Left lung (tissue), 10 donors: ENCODE results near the gene PSMD13. TPM values are rescaled to one million over a fixed set of nuclear protein-coding genes. Genes with fewer than 3 reads are reported as not detected.

Experiments used
- ATAC-seq: fragments of 200-7000 bp; cut with Tn5 transposase; one replicate; pipeline ENCODE4 v1.9.1; 2020; ENCODE audit warnings: moderate library complexity
- DNase-seq, 4 donors: peaks; one replicate each; pipeline ENCODE4 v3.0.0-alpha.2; 2013 to 2020
- H3K27ac ChIP-seq, 2 donors: fragments of 200-600 bp; sonication (generic) in 1 of 2; one replicate each; pipeline versions ENCODE4 v1.5.0 to v1.8.0; 2020 to 2021
- H3K27me3 ChIP-seq, 2 donors: fragments of 200-600 bp; sonication (generic) in 1 of 2; one replicate each; pipeline versions ENCODE4 v1.5.0 to v1.8.0; 2020 to 2021
- H3K36me3 ChIP-seq, 2 donors: fragments of 200-600 bp; sonication (generic) in 1 of 2; one replicate each; pipeline versions ENCODE4 v1.5.0 to v1.8.0; 2020 to 2021
- H3K4me1 ChIP-seq, 2 donors: fragments of 200-600 bp; one replicate each; pipeline ENCODE4 v1.8.0; 2021
- H3K4me3 ChIP-seq, 2 donors: fragments of 200-600 bp; sonication (generic) in 1 of 2; one replicate each; pipeline versions ENCODE4 v1.5.0 to v1.8.0; 2020 to 2021; ENCODE audit warnings: mild to moderate bottlenecking in 1 of 2
- H3K9me3 ChIP-seq, 2 donors: fragments of 200-600 bp; sonication (generic) in 1 of 2; one replicate each; pipeline versions ENCODE4 v1.5.0 to v1.8.0; 2020 to 2021
- CTCF ChIP-seq, 2 donors: fragments of 200-600 bp; sonication (generic) in 1 of 2; IDR thresholded peaks; one replicate each; pipeline versions ENCODE4 v1.5.0 to v1.8.0; 2021; ENCODE audit warnings: antibody characterized with exemption in 2 of 2
- intact Hi-C, 2 donors: fragments of 100-400 bp; cut with DNase I; formaldehyde crosslinking; loops; one replicate each; pipeline versions ENCODE4 v1.11.2 to v1.14.2; 2022
- polyA plus RNA-seq, 6 donors: library from polyadenylated mRNA; unstranded; fragments of 120-200 nt; gene quantifications; one replicate each; pipeline ENCODE4 v1.2.1, GENCODE V29; 2013; ENCODE audit not compliant: insufficient read length in 6 of 6
- total RNA-seq, 2 donors: library from RNA; stranded (reverse); fragmentation: NEBNext Ultra II Directional; extraction: Animal tissue kit (Norgen Biotek cat#: 25700); gene quantifications; one replicate each; pipeline ENCODE4 v1.2.1, GENCODE V29; 2021
- donor health status: DM: no; HTN: yes; CAD: no.
- donor health status: DM: no; HTN: no; CAD: no.

The PSMD13 gene
- total and polyA plus RNA-seq, 8 donors, result 78.0 to 157 (median 147) TPM

DNA sequence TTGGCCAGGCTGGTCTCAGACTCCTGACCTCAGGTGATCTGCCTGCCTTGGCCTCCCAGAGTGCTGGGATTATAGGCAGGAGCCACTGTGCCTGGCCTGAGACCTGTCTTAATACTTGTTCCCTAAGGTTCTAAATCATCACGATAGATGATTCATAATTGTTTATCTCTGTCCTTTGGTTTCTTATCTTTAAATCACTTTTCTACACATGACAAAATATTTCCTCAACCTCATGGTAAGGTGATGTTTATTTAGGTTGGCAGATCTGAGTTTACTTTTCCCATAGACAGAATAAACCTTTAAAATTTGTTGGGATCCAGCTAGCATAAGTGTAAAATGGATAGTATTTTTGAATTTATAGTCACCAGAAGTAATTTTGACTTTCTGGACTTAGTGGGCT, 3.5 kb downstream of the PSMD13 start:
- H3K9me3 ChIP-seq, result no peaks in the 10 kb centered on the region
- H3K4me3 ChIP-seq, result no peak overlapping the region
- no peaks in the 10 kb centered on the region for H3K27me3 ChIP-seq
- ATAC-seq, result no peak
- intact Hi-C loops, result no loop called here
- no peak for DNase-seq
- peaks cover 0 to 65% of the 10 kb centered on the region in 2 donors for H3K36me3 ChIP-seq
- TF ChIP-seq CTCF (IDR thresholded peaks at IDR 0.05), result no peak
- peaks cover 11 to 28% of the 10 kb centered on the region in 2 donors for H3K4me1 ChIP-seq
- H3K27ac ChIP-seq, result no peak overlapping the region

GRCh38 chr11:241634-242033, 4.9 kb downstream of the PSMD13 start:
- H3K4me1 ChIP-seq, result peaks cover 9 to 23% of the 10 kb centered on the region in 2 donors
- peaks cover 0 to 76% of the 10 kb centered on the region in 2 donors for H3K36me3 ChIP-seq
- no peak overlapping the region for H3K4me3 ChIP-seq
- TF ChIP-seq CTCF (IDR thresholded peaks at IDR 0.05), result no peak
- no peak for ATAC-seq
- no peak overlapping the region for H3K27ac ChIP-seq
- H3K9me3 ChIP-seq, result no peaks in the 10 kb centered on the region
- H3K27me3 ChIP-seq, result no peaks in the 10 kb centered on the region
- intact Hi-C loops, result no loop called here
- DNase-seq, result no peak

DNA sequence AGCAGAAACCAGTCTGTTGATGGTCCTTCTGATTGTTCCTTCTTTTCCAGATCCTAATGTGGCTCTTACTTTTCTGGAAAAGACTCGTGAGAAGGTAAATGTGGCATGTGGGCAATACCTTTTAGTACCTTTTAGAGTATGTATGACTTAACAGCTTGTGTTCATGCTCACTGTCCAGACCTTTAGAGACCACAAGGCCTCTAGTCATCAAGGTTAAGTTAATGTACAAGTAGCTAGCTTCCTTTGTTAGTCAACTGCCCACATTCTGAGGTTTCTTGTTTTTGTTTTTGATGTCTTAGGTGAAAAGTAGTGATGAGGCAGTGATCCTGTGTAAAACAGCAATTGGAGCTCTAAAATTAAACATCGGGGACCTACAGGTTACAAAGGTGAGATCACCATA, 7.6 kb downstream of the PSMD13 start:
- TF ChIP-seq CTCF (IDR thresholded peaks at IDR 0.05), result no peak
- intact Hi-C loops, result no loop called here
- ATAC-seq (no peak), DNase-seq (no peak)
- no peaks in the 10 kb centered on the region for H3K27me3 ChIP-seq
- H3K4me1 ChIP-seq, result peaks cover 0 to 3% of the 10 kb centered on the region in 2 donors
- H3K36me3 ChIP-seq, result peaks cover 0 to 95% of the 10 kb centered on the region in 2 donors
- no peaks in the 10 kb centered on the region for H3K9me3 ChIP-seq
- H3K27ac ChIP-seq, result no peak overlapping the region
- H3K4me3 ChIP-seq, result no peak overlapping the region

DNA sequence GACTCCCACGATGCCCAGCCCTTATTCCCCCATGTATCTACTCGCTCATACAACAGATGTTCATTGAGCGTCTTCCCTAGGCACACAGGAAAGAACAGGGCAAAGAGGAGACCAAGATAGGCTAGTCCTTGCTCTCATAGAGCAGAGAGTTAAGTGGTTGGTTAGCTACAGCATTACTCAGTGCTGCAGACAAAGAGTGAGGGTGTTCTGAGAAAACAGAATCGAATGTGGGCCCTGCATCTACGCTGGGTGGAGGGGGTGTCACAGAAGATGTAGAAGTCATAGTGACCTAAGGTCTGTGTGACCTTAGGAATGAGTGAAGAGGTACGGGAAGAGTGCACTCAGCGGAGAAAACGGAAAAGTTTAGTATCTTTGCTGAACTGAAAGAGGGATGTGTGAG, 12.3 kb downstream of the PSMD13 start:
- H3K36me3 ChIP-seq, result peaks cover 0 to 96% of the 10 kb centered on the region in 2 donors
- TF ChIP-seq CTCF (IDR thresholded peaks at IDR 0.05), result no peak
- H3K4me3 ChIP-seq, result no peak overlapping the region
- no peaks in the 10 kb centered on the region for H3K27me3 ChIP-seq
- ATAC-seq, result no peak
- H3K27ac ChIP-seq, result no peak overlapping the region
- DNase-seq, result no peak
- intact Hi-C loops, result no loop called here
- no peaks in the 10 kb centered on the region for H3K9me3 ChIP-seq
- H3K4me1 ChIP-seq, result no peaks in the 10 kb centered on the region

GRCh38 chr11:250274-250673, 13.5 kb downstream of the PSMD13 start:
- peaks cover 0 to 84% of the 10 kb centered on the region in 2 donors for H3K36me3 ChIP-seq
- no peak overlapping the region for H3K27ac ChIP-seq
- TF ChIP-seq CTCF (IDR thresholded peaks at IDR 0.05), result no peak
- DNase-seq (no peak), ATAC-seq (no peak)
- intact Hi-C loops, result no loop called here
- no peaks in the 10 kb centered on the region for H3K9me3 ChIP-seq
- no peak overlapping the region for H3K4me3 ChIP-seq
- H3K4me1 ChIP-seq, result no peaks in the 10 kb centered on the region
- no peaks in the 10 kb centered on the region for H3K27me3 ChIP-seq
